GM18870 (cell line): ENCODE results near the gene THAP2.
"Not testable (repeated sequence)": the region's sequence is repeated elsewhere in the genome, so short reads cannot be mapped to it uniquely, and the experiment has no call there.

Experiments used
- ATAC-seq: cut with Tn5 transposase; IDR thresholded peaks from one replicate; pipeline ENCODE4 v1.9.1; 2021; ENCODE audit warnings: moderate library complexity; ENCODE audit not compliant: unreplicated experiment

Gene THAP2

GRCh38 chr12:71661977-71662530 is 2.0 kb upstream of the THAP2 start:
- no peak for ATAC-seq

DNA sequence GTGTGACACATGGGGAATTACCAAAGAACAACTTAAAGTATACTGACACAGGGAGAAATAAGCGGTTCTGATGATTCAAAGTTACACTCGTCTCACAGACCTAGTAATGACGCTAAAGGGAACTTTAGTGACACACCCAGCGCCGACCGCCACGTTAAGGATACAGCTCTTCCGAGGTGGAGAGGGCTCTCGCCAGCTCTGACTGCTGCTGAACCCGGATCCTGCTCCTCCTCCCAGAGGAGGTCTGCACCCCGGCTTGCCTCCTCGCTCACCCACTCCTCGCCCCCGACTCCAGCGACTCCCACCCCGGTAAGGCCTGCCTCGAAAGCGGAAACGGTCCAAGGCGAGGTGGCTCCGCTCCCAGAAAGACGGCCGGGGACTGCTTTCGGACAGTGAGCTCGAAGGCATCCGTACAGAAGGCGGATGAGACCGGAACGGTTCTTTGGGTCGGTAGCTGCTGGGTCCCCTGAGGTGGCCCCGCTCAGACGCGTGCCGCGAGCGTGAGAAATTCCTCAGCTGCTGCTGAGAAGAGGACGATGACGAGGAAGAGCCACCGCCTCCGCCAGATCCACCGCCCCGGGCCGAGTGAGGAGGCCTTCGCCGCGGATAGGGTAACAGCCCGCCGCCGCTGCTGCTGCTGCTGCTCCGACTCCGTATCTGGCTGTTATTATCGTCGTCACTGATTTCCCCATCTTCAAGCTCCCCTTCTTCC is 1.1 kb upstream of the THAP2 start:
- ATAC-seq, result peak; percentile 21

DNA sequence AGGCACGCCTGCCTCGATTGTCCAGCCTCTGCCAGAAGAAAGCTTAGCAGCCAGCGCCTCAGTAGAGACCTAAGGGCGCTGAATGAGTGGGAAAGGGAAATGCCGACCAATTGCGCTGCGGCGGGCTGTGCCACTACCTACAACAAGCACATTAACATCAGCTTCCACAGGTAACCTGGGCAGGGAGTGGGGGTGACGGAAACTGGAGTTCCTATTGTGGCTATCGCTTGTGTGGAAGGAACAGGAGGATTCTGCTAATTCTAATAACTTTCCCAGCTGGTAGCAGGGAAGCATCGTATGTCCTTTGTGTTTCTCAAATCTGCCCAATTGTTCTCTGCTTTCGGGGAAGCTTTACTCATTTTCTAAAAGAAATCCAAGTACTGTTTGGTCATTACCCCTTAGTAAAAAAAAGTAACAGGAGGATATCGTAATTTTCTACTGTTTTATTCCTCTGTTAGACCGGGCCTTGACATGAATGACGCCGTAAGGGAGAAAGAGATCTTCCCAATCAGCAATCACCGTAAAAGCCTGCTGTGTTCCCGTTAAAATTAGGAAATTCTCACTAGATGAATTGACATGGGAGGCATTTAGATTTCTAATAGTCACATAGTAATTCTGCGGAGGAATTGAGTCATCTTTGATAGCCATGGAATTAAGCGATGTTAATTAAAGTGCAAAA is 449 bp downstream of the THAP2 start:
- peak; percentile 11 for ATAC-seq

GRCh38 chr12:71665090-71665463 is 976 bp downstream of the THAP2 start:
- ATAC-seq, result no peak

GRCh38 chr12:71666259-71666658 is 2.2 kb downstream of the THAP2 start:
- ATAC-seq, result no peak

GRCh38 chr12:71671311-71671710 is 7.2 kb downstream of the THAP2 start:
- no peak for ATAC-seq

DNA sequence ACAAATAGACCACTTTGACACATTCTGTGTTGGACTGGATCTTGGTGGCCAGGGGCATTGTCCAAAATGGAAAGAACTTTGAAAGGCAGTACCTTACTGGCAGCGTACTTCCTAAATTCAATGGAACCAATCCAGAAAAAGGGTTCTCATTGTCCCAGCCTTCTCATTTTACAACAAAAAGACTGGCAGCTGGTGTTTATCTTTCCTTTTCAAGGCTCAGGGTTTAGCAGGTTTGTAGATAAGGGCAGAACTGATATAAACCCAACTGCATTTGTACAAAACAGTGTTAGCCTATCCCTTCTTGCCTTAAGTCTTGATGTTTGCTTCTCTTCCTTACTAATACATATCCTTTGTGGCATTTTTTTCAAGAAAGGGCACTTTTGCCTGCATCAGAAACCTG is 7.7 kb downstream of the THAP2 start:
- ATAC-seq, result no peak

- no peak for ATAC-seq
Observed at GRCh38 chr12:71682466-71682865, 18.4 kb downstream of the THAP2 start.

- no peak for ATAC-seq
Observed at GRCh38 chr12:71683633-71684032, 19.5 kb downstream of the THAP2 start.

DNA sequence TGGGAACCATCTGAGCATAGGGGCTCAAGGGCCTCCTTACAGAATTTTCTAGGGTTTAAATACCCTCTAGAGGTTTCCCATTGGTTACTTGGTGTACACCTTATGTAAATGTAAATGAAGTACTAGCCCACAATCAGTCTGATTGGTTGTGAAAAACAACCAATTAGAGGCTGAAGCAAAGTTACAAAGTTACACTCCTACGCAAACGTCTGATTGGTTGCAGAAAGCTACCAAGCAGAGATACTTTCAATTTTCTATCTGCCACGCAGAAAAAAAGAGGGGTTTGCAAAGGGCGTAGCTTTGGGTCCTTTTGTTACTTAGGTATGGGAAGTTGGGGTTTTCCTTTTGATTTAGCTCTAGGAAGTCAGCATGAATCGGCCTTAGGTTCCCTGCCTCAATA is 20.0 kb downstream of the THAP2 start:
- ATAC-seq, result no peak

DNA sequence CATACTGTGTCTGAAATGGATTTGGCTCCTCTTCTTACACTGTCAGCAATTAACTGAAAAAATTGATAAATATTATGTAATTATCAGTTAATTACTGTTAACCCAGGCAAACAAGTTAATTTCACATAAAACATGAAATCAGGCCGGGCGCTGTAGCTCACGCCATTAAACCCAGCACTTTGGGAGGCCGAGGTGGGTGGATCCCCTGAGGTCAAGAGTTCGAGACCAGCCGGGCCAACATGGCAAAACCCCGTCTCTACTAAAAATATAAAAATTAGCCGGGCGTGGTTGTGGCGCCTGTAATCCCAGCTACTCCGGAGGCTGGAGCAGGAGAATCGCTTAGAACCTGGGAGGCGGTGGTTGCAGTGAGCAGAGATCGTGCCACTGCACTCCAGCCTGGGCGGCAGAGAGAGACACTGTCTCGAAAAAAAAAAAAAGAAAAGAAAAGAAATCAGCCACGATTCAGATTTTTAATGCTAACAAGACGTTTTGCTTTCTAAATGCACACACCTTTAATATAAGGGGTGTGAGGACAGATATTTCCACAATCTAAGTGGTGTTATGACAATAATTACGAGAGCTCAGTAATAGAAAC is 21.3 kb downstream of the THAP2 start:
- ATAC-seq, result peak; percentile 2

DNA sequence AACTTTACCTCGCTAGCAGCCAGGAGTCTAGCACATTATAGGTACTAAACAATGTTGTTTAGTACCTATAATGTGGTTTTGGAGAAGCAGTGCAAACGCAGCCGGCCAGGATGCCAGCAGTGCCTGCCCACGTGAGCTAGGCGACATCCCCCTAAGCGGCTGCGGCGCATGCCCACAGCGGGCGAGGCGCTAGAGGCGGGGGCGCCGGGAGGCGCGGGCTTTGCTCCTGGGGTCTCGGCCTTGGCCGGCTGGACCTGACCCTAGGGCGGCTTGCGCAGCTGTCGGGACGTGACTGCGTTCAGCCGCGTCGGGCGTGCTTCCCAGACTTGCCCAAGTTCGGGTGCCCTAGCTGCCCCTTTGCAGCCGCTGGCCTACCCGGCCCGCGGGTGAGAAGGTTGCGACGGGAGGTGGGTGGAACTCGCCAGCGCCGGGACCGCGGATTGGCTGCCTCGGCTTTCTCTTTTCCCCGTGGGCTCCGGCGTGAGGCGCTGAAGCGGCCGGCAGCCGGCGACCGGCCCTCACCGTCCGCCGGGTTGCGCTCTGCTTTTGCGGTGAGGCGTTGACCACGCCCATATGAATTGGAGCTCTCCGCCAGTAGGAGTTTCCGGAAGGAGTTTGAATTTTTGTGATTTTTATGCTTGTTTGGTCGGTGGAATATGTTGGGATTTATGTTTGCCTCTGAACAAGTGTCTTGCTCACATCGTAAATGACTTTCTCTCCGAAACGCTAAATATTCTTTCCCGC is 22.0 kb downstream of the THAP2 start, which contains the start of gene TMEM19:
Gene TMEM19 (plus strand): TSS at position 169 of the 744 bp plus-strand sequence. CDS start 599 bp downstream, outside the sequence.
- peak; percentile 77 for ATAC-seq

- ATAC-seq, result no peak
Observed at GRCh38 chr12:71686658-71687025, 22.5 kb downstream of the THAP2 start.

DNA sequence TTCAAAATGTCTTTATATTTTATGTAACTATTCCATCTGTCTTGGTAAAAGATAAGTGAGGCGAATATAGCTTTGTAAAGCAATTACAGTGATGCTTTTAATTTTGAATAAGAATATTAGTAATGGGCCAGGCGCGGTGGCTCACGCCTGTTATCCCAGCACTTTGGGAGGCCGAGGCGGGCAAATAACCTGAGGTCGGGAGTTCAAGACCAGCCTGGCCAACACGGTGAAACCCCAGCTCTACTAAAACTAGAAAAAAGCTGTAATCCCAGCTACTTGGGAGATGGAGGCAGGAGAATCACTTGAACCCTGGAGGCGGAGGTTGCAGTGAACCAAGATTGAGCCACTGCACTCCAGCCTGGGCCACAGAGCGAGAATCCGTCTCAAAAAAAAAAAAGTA is 23.1 kb downstream of the THAP2 start:
- ATAC-seq, result not testable (repeated sequence)

- ATAC-seq, result no peak
Observed at GRCh38 chr12:71688961-71689570, 25.0 kb downstream of the THAP2 start.

DNA sequence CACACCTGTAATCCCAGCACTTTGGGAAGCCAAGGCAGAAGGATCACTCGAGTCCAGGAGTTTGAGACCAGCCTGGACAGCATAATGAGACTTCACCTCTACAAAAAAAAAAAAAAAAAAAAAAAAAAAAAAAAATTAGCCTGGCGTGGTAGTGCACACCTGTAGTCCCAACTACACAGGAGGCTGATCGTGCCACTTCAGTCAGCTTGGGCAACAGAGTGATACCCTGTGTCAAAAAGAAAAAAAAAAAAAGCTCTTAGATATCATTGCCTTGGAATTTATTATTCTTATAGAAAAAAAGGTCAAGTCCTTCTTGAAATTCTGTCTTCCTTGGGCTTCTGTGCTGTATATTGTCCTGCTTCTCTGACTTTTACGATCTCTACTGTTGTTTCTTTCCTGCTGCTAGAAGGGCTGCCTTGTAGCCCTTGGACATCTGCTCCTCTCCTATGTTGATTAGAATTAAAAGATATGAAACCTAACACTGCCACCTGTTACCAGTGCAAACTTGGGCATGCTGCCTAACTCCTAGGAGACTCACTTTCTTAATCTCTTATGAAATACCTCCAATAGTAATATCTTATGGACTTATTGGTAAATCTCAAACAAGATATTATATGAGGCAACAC is 27.5 kb downstream of the THAP2 start:
- ATAC-seq, result no peak

DNA sequence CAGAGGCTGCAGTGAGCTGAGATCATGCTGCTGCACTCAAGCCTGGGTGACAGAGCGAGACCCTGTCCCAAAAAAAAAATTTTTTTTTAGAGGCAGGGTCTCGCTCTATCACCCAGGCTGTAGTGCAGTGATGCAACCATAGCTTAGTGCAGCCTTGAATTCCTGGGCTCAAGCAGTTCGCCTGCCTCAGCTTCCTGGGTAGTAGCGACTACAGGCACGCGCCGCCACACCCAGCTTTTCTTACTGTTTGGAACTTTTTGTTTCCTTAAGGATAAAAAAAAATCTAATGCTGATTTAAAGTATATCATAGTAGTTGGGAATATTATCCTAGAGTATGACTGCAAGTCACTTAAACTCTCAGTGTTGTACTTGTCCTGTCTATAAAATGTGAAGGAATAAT is 29.0 kb downstream of the THAP2 start:
- no peak for ATAC-seq

DNA sequence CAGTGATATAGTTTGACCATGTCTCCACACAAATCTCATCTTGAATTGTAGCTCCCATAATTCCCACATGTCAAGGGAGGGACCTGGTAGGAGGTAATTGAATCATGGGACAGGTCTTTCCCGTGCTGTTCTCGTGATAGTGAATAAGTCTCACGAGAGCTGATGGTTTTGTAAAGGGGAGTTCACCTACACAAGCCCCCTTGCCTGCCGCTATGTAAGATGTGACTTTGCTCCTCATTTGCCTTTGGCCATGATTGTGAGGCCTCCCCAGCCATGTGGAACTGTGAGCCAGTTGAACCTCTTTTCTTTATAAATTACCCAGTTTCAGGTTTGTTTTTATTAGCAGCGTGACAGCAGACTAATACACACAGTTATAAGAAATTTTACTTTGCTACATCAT is 29.6 kb downstream of the THAP2 start:
- not testable (repeated sequence) for ATAC-seq

DNA sequence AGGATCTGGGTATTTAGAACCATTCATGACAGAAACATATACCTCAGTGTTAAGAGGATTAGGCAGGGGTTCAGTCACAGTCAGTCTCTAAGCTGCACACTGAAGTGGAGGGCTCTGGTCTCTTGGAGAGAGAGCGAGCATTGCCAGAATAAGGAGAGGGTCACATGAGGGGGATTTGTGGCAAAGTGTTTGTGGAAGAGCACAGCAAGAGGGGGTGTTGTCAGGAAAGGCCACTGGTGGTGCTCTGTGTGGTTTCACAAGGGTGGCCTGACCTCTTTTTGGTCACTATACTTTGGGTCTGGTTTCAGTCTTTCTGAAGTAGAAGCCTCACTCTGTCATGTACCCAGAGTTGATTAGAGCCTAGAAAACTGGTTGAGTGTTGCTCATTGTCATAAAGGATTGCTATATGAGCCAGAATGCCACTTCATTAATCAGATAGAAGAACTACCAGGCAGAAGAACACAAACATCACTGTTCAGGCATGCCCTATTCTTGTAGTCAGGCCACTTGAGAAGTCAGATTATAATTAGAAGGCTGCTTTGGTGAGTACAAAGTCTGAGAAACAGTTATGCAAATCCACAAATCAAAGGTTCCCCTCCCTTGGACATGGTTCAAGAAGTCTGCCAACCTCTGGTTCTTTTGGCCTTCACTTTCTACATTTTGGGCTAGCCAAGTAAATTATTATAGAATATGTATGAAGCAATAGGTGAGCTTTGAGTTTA is 30.2 kb downstream of the THAP2 start:
- peak; percentile 93 for ATAC-seq

DNA sequence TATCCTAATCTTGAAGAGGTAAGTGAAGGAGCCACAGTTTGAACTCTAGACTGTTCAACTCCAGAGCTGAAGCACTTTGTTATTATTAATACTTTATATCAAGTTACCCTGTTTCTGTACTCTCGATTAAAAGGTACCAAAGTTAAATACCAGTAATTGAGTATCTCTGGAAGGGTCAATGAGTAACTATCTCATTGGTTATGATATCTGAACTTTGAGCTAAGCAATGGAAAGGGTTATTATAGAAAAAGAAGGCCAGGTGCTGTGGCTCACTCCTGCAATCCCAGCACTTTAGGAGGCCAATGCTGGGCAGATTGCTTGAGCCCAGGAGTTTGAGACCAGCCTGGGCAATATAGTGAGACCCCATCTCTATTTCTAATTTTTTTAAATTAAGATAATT is 31.7 kb downstream of the THAP2 start:
- no peak for ATAC-seq
